ENCODE measurements around the gene NSMF.
A peak's percentile ranks its signal among the peaks of the same experiment; 100 is the strongest.

NSMF gene

GRCh38 chr9:137458194-137459151 is 661 bp downstream of the NSMF start:
- peak overlapping the region; percentile 88 for H3K27ac ChIP-seq

GRCh38 chr9:137457406-137458193 is 1.5 kb downstream of the NSMF start:
- H3K27ac ChIP-seq = peak overlapping the region; percentile 88; the same call in 1 of the 2 replicates

More at GRCh38 chr9:137458194-137459151, 661 bp downstream of the NSMF start:
- no peak for TF ChIP-seq CTCF (conservative IDR thresholded peaks at IDR 0.05)

GRCh38 chr9:137456864-137457405 is 2.2 kb downstream of the NSMF start:
- peak overlapping the region; percentile 88; the same call in 1 of the 2 replicates for H3K27ac ChIP-seq
- no peak for TF ChIP-seq CTCF (conservative IDR thresholded peaks at IDR 0.05)

More at GRCh38 chr9:137457406-137458193, 1.5 kb downstream of the NSMF start:
- no peak for TF ChIP-seq CTCF (conservative IDR thresholded peaks at IDR 0.05)

GRCh38 chr9:137456061-137456863 is 2.9 kb downstream of the NSMF start:
- H3K27ac ChIP-seq = no peak overlapping the region
- TF ChIP-seq CTCF (conservative IDR thresholded peaks at IDR 0.05) = no peak

- TF ChIP-seq CTCF (conservative IDR thresholded peaks at IDR 0.05) = no peak
- 0 out of 2 replicates have a peak overlapping the region, but pooled peaks have one; percentile 11 for H3K27ac ChIP-seq
Observed at GRCh38 chr9:137455359-137455991, 3.7 kb downstream of the NSMF start.

GRCh38 chr9:137454597-137455358 is 4.4 kb downstream of the NSMF start:
- 0 out of 2 replicates have a peak overlapping the region, but pooled peaks have one; percentile 11 for H3K27ac ChIP-seq
- no peak for TF ChIP-seq CTCF (conservative IDR thresholded peaks at IDR 0.05)

All from VCaP (cell line).